GM12878 (cell line): Measurements from ENCODE around the gene GALNT18.

Experiments used
- EP300 ChIP-seq, 2 experiments: fragments of 150-350 bp in 1 of 2; IDR thresholded peaks; 2 replicates each; pipeline ENCODE4 v1.6.1; 2011 to 2012; ENCODE audit warnings: low read depth in 2 of 2, low read length in 2 of 2, borderline replicate concordance in 1 of 2, improper control_type of control experiment in 1 of 2, inconsistent platforms in 1 of 2; ENCODE audit not compliant: control insufficient read depth in 1 of 2
- FOXM1 ChIP-seq: IDR thresholded peaks from 2 replicates; pipeline ENCODE4 v1.6.1; 2012; ENCODE audit warnings: low read depth, mild to moderate bottlenecking, inconsistent platforms, low read length, moderate library complexity
- NRF1 ChIP-seq: conservative IDR thresholded peaks from 2 replicates; pipeline ENCODE4 v1.6.1; 2011; ENCODE audit warnings: mild to moderate bottlenecking, low read depth, low read length, improper control_type of control experiment
- PML ChIP-seq: IDR thresholded peaks from 2 replicates; pipeline ENCODE4 v1.6.1; 2012; ENCODE audit warnings: low read length, inconsistent platforms
- POLR2A ChIP-seq: IDR thresholded peaks from 2 replicates; pipeline ENCODE4 v1.6.1; 2011; ENCODE audit warnings: low read depth, mild to moderate bottlenecking, low read length
- RAD51 ChIP-seq: fragments of 450-650 bp; IDR thresholded peaks from 2 replicates; pipeline ENCODE4 v1.6.1; 2016; ENCODE audit warnings: moderate library complexity, mild to moderate bottlenecking, inconsistent platforms
- TF ChIP-seq, protein P1 (sequence below), 3 experiments: IDR thresholded peaks in 2 of 3; conservative IDR thresholded peaks in 1 of 3; 2 replicates each; pipeline ENCODE4 v1.5.1; 2011; ENCODE audit warnings: low read depth in 3 of 3, low read length in 3 of 3, mild to moderate bottlenecking in 3 of 3, control low read depth in 2 of 3, moderate library complexity in 2 of 3, inconsistent platforms in 1 of 3, mixed read lengths in 1 of 3; ENCODE audit not compliant: control insufficient read depth in 2 of 3, insufficient read depth in 1 of 3; ENCODE audit errors: extremely low read depth in 1 of 3
- TF ChIP-seq, protein P2 (sequence below): fragments of 450-650 bp; IDR thresholded peaks from 2 replicates; pipeline ENCODE4 v1.6.1; 2016; ENCODE audit warnings: mild to moderate bottlenecking
- TF ChIP-seq, protein P3 (sequence below): IDR thresholded peaks from 2 replicates; pipeline ENCODE4 v1.6.1; 2011; ENCODE audit warnings: mild to moderate bottlenecking, low read depth, low read length, moderate library complexity; ENCODE audit not compliant: insufficient replicate concordance

DNA sequence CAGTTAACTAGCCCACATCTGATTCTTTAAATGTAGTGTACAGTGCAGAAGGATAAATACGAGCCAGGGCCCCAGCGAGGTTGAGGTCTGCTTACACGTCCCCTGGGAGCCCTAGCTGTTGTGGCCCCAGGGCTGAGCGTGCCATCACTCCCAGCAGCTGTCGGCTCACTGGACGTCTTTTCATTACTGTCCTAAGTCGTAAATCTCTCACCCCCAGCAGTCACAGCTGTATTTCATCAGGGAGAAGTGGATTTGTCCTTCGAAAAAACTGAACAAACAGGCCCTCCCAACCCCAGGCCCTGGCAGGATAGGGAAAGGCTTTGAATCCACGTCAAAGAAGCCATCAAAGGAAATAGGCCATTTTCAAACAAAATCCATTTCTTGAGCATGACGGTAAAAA is 158.4 kb downstream of the GALNT18 start:
- TF ChIP-seq FOXM1 = no peak
- no peak for TF ChIP-seq POLR2A
- no peak for TF ChIP-seq RAD51
- TF ChIP-seq, protein P1, sequence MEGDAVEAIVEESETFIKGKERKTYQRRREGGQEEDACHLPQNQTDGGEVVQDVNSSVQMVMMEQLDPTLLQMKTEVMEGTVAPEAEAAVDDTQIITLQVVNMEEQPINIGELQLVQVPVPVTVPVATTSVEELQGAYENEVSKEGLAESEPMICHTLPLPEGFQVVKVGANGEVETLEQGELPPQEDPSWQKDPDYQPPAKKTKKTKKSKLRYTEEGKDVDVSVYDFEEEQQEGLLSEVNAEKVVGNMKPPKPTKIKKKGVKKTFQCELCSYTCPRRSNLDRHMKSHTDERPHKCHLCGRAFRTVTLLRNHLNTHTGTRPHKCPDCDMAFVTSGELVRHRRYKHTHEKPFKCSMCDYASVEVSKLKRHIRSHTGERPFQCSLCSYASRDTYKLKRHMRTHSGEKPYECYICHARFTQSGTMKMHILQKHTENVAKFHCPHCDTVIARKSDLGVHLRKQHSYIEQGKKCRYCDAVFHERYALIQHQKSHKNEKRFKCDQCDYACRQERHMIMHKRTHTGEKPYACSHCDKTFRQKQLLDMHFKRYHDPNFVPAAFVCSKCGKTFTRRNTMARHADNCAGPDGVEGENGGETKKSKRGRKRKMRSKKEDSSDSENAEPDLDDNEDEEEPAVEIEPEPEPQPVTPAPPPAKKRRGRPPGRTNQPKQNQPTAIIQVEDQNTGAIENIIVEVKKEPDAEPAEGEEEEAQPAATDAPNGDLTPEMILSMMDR (IDR thresholded peaks at IDR 0.05 in 2 of 3, conservative IDR thresholded peaks at IDR 0.05 in 1 of 3; ENCODE audit: control insufficient read depth in 2 of 3, extremely low read depth in 1 of 3, insufficient read depth in 1 of 3, low read depth in 3 of 3, low read length in 3 of 3) = no peak
- TF ChIP-seq, protein P2, sequence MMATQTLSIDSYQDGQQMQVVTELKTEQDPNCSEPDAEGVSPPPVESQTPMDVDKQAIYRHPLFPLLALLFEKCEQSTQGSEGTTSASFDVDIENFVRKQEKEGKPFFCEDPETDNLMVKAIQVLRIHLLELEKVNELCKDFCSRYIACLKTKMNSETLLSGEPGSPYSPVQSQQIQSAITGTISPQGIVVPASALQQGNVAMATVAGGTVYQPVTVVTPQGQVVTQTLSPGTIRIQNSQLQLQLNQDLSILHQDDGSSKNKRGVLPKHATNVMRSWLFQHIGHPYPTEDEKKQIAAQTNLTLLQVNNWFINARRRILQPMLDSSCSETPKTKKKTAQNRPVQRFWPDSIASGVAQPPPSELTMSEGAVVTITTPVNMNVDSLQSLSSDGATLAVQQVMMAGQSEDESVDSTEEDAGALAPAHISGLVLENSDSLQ = no peak
- no peak for TF ChIP-seq EP300 (IDR thresholded peaks at IDR 0.05; ENCODE audit: borderline replicate concordance in 1 of 2, control insufficient read depth in 1 of 2, low read depth in 2 of 2, low read length in 2 of 2)
- TF ChIP-seq, protein P3, sequence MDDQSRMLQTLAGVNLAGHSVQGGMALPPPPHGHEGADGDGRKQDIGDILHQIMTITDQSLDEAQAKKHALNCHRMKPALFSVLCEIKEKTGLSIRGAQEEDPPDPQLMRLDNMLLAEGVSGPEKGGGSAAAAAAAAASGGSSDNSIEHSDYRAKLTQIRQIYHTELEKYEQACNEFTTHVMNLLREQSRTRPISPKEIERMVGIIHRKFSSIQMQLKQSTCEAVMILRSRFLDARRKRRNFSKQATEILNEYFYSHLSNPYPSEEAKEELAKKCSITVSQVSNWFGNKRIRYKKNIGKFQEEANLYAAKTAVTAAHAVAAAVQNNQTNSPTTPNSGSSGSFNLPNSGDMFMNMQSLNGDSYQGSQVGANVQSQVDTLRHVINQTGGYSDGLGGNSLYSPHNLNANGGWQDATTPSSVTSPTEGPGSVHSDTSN = no peak
- no peak for TF ChIP-seq PML
- no peak for TF ChIP-seq NRF1
